ENCODE results near the gene MYO5C. TPM values are rescaled to one million over a fixed set of nuclear protein-coding genes. Genes with fewer than 3 reads are reported as not detected.

Gene MYO5C
- total and polyA plus RNA-seq, 10 donors, result 0.53 to 23.4 (median 14.7) TPM

GRCh38 chr15:52262364-52262763 is 33.2 kb downstream of the MYO5C start:
- 45 to 69% (median 61%) methylated on average over 5 of the region's 5 CpGs for WGBS, 5 donors
- TF ChIP-seq CTCF (IDR thresholded peaks at IDR 0.05 in 8 of 11, conservative IDR thresholded peaks at IDR 0.05 in 3 of 11) (no peak), POLR2A (IDR thresholded peaks at IDR 0.05) (no peak), POLR2AphosphoS5 (IDR thresholded peaks at IDR 0.05) (no peak)
- intact Hi-C loops (cut with DNase I; ENCODE audit: low total_unique reads), result no loop called here

GRCh38 chr15:52261498-52262242 is 33.9 kb downstream of the MYO5C start:
- WGBS, 5 donors, result 13 to 18% (median 17%) methylated on average over 5 to 8 of the region's 8 CpGs
- Histone ChIP-seq H3K27ac (peak overlapping the region; percentile 30 to 82 (median 66)), H3K4me1 (peaks cover 6 to 35% (median 23%) of the 10 kb centered on the region in 6 donors), H3K9me3 (no peaks in the 10 kb centered on the region), H3K4me3 (no peak overlapping the region), H3K27me3 (replicated peaks in 1 of 7) (no peaks in the 10 kb centered on the region), H3K36me3 (no peaks in the 10 kb centered on the region)
- intact Hi-C loops (cut with DNase I; ENCODE audit: low total_unique reads), result no loop called here
- DNase-seq, result peak; percentile 81
- TF ChIP-seq POLR2AphosphoS5 (IDR thresholded peaks at IDR 0.05) (peak in 2 of 3 donors; percentile 34 to 70), POLR2A (IDR thresholded peaks at IDR 0.05) (no peak), CTCF (IDR thresholded peaks at IDR 0.05 in 8 of 11, conservative IDR thresholded peaks at IDR 0.05 in 3 of 11) (peak in 7 of 11 experiments; percentile 12 to 52 (median 32))

More at GRCh38 chr15:52262364-52262763, 33.2 kb downstream of the MYO5C start:
- peaks cover 6 to 28% (median 19%) of the 10 kb centered on the region in 6 donors for H3K4me1 ChIP-seq
- H3K27ac ChIP-seq, result peak overlapping the region in 7 of 8 donors; percentile 30 to 82 (median 69)
- H3K4me3 ChIP-seq, result no peak overlapping the region
- H3K27me3 ChIP-seq (replicated peaks in 1 of 7), result no peaks in the 10 kb centered on the region
- no peak for DNase-seq
- no peaks in the 10 kb centered on the region for H3K9me3 ChIP-seq
- H3K36me3 ChIP-seq, result no peaks in the 10 kb centered on the region

GRCh38 chr15:52261026-52261425 is 34.6 kb downstream of the MYO5C start:
- Histone ChIP-seq H3K4me3 (no peak overlapping the region), H3K27ac (peak overlapping the region in 6 of 8 donors; percentile 54 to 82 (median 72)), H3K27me3 (replicated peaks in 1 of 7) (no peaks in the 10 kb centered on the region), H3K4me1 (peaks cover 6 to 42% (median 29%) of the 10 kb centered on the region in 6 donors), H3K9me3 (no peaks in the 10 kb centered on the region), H3K36me3 (no peaks in the 10 kb centered on the region)
- intact Hi-C loops (cut with DNase I; ENCODE audit: low total_unique reads), result no loop called here
- WGBS, 5 donors, result 95 to 97% (median 96%) methylated on average over 6 to 10 of the region's 10 CpGs
- no peak for TF ChIP-seq POLR2AphosphoS5 (IDR thresholded peaks at IDR 0.05)
- TF ChIP-seq POLR2A (IDR thresholded peaks at IDR 0.05), result no peak
- no peak for TF ChIP-seq CTCF (IDR thresholded peaks at IDR 0.05 in 8 of 11, conservative IDR thresholded peaks at IDR 0.05 in 3 of 11)
- DNase-seq, result no peak

GRCh38 chr15:52259503-52259902 is 36.1 kb downstream of the MYO5C start:
- H3K9me3 ChIP-seq, result no peaks in the 10 kb centered on the region
- no peak overlapping the region for H3K4me3 ChIP-seq
- no peak overlapping the region for H3K27ac ChIP-seq
- intact Hi-C loops (cut with DNase I; ENCODE audit: low total_unique reads), result loop anchor here (5.0 kb wide), 1 partner anchor 473 kb away; no protein-coding TSS in a partner anchor
- no peaks in the 10 kb centered on the region for H3K36me3 ChIP-seq
- no peaks in the 10 kb centered on the region for H3K27me3 ChIP-seq (replicated peaks in 1 of 7)
- H3K4me1 ChIP-seq, result peaks cover 6 to 49% (median 31%) of the 10 kb centered on the region in 6 donors
- DNase-seq, result no peak
- WGBS, 5 donors, result 77 to 99% (median 94%) methylated on average over 4 of the region's 4 CpGs
- TF ChIP-seq POLR2A (IDR thresholded peaks at IDR 0.05), result no peak
- no peak for TF ChIP-seq CTCF (IDR thresholded peaks at IDR 0.05 in 8 of 11, conservative IDR thresholded peaks at IDR 0.05 in 3 of 11)
- no peak for TF ChIP-seq POLR2AphosphoS5 (IDR thresholded peaks at IDR 0.05)
